Embryonic facial prominence (tissue), 1 donor: ENCODE results near the gene AUH.

Experiments
- DNase-seq: peaks from one replicate; pipeline ENCODE4 v3.0.0-alpha.2; 2016; ENCODE audit errors: extremely low spot score

AUH gene

DNA sequence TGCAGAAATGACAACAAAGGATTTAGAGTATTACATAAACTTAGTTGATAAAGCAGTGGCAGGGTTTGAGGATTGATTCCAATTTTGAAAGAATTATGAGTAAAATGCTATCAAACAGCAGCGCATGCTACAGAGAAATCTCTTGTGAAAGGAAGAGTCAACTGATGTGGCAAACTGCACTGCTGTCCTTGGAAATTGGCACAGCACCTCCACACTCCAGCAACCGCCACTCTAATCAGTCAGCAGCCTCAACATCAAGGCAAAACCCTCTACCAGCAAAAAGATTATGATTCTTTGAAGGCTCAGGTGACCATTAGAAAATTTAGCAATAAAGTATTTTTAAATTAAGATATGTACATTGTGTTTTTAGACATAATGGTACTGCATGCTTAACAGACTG, 66.4 kb downstream of the AUH start:
- no peak for DNase-seq

DNA sequence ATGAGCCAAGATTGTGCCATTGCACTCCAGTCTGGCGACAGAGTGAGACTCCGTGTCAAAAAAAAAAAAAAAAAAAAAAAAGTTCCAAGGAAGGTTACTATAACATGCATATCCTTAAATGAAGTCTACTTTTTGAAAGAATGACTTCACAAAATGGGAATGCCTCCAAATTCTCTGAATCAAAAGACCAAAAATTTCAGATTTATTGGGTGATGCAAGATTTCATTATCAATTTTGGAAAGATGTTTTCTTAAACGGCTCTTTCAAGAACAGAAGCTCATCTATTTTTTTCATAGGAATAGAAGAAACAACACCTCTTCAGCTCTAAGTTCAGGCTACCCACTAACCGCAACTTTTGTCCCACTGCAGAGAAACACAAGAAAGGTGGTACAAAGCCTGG, 69.9 kb downstream of the AUH start:
- no peak for DNase-seq

DNA sequence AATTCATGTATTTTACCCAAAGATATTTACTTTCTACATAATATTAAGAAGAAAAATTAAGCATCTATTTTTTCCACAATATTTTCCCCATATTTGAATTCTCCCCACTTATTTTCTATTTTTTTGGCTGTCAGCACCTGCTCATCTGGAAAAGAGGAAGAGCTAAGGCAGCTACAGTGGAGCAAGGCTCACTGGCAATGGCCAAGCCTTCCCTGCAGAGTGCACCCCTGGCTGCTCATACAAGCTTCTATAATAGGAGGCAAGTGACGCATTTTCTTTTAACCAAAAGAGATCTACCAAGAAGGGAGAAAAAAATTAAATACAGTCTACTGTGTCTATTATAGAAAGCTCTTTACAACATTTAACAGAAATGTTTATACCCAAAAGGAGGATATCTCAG, 72.5 kb downstream of the AUH start:
- no peak for DNase-seq

DNA sequence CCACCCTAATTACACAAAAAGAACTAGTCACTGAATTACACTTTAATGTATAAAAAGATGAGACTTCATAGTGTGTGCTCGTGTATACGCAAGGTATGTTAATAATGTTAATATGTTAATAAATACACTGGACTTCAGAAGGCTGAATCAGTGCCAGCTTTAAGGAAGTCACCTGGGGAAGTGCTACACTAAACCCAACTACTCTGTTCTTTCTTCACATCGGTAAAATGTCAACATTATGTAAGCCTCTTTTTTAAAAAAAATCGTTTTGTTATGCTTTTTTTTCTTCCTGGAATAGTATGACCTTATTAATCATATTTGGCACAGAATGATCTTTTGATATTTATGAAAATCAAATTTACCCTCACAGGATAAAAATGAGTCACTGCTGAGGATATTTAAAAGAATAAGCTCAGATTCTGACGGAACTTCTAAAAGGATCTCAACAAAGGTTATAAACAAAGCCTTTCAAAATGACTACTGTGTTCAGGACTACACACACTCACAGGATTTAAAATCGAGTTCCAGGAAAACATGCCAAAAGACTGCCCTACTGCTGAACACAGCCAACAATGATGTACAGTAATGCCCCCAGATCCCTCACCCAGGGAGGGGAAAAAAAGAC, 75.9 kb downstream of the AUH start:
- no peak for DNase-seq

DNA sequence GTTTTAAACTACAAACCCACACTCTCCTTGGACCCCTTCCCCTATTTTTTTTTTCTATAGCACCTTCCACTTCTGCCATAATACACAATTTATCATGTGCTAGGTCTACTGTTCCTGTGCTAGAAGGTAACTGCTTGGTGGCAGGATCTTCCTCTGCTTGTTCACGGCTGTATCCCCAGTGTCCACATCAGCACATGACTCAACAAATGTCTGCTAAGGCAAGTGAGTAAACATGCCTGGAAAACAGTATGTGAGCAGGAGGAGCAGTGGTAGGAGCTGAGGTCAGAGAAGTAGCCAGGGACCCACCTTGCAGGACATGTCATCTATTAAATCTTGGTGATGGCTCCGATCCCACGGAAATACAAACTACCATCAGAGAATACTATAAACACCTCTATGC, 79.4 kb downstream of the AUH start:
- DNase-seq = no peak

DNA sequence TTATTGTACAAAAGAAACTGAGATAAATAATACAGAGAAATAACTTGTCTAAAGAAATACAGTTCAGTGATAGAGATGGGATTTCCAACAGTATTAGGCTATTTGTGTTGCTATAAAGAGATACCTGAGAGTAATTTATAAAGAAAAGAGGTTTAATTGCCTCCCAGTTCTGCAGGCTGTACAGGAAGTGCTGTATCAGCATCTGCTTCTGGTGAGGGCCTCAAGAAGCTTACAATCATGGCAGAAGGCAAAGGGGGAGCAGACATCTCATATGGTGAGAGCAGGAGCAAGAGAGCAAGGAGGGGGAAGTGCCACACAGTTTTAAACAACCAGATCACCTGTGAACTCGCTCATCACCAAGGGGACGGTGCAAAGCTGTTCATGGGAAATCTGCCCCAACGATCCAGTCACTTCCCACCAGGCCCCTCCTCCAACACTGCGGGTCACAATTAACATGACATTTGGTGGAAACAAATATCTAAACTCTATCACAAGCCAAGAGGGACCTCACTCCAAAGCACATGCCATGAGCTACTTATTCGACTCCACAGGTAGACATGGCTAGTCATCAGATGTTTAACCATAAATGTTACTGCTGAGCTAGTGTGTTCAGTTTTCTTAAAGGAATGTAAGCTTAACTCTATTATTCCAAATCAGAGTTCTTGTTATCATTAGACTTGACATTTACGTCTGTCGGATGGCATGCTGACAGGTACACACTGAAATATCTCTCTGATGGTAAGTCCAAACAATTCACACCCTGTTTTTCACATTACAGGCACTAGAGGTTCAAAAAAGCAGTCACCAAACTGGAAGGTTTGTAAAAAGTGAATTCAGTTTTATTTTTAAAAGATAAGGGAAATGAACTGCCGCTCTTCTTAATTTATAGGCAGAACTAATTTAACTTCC, 82.2 kb downstream of the AUH start:
- DNase-seq = no peak

DNA sequence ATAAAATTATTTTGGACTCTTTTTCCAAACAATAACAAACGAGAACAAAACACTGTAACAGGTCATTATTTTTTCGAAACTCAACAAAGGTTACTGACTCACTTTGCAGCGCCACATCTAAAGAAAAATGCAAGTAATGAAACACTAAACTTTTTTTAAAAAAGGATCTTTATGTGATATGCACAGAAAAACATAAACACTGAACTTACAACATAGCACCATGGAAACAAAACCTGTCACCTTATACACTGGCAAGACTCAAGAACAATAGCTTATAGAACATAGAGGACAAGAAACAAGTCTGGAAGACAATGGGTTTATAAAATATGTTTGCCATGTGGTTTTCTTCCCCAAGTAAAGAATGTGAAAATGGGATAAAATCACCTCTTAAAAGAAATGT, 85.2 kb downstream of the AUH start:
- no peak for DNase-seq

DNA sequence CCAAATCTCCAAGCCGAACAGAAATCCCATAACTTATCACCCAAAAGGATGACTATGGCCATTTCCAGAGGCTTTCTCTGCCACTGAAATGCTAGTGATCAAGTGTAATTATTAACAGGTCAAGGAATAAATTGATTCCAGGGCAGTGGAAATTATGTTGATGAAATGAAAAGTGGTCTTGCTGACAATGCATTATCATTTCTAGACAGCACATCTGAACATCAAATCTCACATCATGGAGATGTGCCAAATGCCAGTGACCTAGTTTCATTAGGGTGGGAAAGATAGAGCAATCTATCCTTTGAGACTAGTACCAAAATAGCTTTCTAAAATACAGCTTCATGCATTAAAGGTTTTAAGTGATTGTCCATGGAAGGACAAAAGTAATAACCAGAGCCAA, 86.1 kb downstream of the AUH start:
- no peak for DNase-seq

DNA sequence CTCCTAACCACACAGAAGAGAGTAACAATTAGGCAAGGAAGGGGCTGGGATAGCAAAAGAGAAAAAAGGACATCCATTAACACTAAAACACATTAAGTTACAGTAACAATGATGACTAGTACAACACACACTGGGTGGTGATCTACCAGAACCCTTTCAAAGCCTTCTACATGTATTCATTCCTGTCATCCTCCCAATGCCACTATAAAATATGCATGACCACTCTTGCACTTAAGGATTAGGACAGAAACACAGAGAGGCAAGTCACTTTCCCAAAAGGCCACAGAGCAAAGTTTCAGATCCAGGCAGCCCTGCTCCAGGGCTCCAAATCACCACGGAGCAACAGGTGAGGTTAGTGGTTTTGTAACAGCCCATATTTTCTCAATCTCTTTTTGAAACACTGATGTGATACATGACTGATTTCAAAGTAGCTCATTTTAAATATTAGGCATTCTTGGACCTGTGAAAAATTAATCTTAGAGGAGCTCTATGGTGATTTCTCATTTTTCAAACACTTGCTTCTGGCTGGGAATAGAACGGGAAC, 86.7 kb downstream of the AUH start:
- no peak for DNase-seq

DNA sequence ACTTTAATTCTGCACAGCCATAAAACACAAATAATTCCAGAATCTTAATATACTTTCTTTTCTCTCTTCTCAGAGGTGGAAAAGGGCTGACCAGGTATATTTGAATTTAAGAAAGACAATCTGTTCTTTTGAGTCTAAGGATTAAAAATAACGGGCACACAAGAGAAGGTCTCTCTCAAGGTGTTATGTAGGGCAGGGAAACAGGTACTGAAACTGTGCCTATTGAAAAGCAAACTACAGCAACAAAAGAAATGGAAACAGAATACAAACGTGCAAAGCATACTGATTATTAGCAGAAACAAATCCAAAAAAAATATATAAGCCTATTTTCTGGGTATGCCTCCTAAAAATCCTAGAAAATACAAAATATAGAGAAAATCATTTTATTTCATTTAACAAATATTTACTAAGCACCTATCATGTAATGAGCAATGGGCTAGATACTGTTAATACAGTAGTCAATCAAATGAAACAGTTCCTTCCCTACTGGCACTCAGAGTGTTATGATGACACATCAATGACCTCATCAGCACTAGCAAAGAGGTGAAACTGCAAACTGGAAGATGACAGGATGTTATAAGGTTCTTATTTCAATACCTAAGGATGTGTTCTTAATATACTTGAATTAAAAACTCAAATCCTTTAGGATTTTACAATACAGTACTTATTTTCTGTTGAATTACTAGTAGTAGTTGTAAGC, 87.7 kb downstream of the AUH start:
- no peak for DNase-seq

DNA sequence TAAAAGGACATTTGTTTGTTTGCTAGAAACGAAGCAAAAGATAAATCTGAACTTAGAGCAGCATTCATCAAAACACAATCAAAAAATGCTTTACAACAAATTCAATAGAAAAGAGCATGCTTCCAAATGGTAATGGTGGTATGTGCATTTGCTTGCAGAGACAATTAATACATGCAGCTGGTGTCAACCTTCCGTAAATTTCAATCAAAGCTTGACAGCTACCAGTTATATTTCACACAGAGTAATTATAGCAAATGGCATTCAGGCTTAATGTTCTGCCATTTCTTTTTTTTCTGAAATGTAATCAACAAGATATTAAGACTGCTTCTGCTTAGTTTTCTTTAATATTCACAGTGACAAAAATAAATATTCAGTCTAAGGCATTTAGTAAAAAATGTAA, 90.6 kb downstream of the AUH start:
- no peak for DNase-seq

DNA sequence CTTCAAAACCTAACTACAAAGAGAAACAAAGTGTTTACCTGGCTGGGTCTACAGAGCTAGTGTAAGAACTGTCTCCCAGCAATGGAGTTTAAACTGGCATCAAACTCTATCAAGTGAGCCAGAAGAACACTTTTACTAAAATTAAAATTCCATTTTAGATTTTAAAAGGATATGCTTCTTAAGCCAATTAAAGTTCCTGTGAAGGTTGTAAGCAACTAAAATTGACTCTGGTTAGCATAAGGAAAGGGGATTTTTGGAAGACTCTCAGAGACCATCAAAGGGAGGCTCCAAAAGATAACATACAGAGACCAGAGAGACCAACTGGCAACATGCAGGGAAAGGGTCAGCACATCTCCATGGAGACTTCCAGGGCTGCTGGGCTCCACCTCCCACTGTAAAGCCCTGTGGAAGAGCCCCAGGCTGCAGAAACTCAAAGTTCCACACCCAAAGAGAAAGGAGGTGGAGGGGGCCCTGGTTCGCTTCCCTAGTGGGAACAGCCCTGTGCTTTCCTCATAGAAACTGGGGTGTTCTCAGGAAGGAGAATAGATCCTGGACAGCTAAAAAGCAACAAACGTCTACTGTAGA, 91.7 kb downstream of the AUH start:
- DNase-seq = no peak

DNA sequence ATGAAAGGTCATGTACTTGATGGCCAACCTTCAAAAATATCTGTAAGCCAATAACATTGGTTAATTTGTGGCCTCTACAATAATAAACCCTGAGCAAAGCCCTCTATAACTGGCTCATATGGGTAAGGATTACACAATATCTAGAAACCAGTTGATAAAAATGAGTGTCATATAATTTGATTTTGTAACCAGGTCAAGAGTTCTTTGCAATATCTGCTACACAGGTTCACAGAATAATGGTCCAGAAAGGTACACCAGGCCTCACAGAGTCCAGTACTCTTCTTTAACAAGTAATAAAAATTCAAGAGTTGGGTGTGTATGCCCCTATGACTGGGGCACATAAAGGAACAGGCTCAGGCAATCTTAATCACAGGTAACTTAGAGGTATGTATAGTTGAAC, 95.3 kb downstream of the AUH start:
- DNase-seq = no peak

DNA sequence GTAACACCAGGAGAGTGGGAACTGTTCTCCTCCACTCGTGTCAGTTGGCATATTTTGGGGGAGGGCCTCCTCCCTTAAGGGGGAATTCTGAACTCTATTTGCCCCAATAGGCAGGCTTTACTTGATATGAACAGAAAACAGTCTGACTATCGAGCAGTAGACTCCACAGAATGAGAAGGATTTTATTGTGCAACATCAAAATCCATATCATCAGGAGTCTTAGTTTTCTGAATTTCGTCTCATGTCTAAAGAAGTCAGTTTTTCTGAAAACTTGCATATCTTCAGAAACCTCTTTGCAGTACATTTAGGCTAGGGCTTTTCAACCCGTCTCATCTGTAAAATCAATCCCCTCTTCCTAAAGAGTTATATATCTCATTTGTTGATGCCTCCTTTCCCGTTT, 96.2 kb downstream of the AUH start:
- DNase-seq = no peak

DNA sequence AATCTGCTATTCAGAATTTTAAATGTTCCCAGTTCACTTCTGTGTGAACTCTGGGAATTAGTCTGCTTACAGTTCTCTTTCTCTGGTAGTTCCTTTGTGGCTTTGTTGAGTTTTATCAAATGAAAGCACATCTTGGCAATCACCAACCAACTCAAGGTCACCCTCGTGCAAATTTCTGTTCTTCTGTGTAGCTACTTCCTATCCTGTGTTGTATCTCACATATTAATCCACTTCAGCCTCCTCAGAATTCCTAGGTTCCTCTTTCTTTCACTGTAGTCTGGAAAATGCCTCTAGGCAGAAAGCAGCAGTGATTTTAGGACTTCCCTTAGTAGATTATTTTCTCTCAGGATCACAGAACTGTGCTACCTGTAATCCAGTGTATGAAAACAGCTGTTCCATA, 100.3 kb downstream of the AUH start:
- DNase-seq = no peak

DNA sequence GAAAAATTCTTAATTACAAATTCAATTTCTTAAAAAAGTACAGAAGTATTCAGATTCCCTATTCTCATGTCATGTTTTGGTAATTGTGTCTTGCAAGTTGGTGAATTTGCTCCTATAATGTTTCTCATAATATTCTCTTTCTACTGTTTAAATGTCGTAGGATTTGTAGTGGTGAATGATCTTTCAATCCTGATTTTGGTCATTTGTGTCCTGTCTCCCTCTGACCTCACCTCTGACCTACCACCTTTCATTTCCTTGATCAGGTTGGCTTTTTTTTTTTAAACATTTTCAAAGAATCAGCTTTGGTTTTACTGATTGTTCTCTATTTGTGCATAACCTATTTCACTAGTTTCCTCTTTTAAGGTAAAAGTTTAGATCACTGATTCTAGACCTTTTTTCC, 102.6 kb downstream of the AUH start:
- no peak for DNase-seq

DNA sequence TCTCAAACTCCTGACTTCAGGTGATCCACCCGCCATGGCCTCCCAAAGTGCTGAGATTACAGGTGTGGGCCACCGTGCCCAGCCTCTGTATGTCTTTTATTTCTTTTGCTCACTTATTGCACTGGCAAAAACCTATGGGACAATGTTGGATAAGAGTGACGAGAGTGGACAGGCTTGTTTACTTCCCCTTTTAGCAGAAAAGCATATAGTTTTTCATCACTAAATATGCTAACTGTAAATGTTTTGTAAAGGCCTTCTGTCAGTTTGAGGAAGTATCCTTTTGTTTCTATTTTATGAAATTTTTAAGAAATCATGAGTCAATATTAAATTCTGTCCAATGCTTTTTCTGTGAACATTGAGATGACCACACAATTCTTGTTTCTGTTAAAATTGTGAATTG, 103.3 kb downstream of the AUH start:
- DNase-seq = no peak

DNA sequence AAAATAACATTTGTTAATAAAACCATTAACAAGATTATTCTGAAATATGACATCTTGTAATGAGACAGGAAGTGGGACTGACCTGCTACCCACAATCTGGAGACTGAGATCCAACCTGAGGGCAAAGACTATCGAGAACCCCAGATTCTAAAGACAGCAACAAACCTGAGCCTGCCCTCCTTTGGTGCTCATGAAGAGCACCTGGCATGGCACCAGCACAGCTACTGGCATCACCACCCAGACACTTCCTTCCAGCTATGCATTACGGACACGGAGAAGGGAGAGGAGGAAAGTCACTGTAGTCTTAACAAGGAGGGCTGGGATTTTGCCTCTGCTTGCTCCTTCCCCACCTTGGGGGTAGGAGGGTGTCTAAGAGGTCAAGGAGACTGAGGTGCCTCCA, 105.5 kb downstream of the AUH start:
- no peak for DNase-seq

DNA sequence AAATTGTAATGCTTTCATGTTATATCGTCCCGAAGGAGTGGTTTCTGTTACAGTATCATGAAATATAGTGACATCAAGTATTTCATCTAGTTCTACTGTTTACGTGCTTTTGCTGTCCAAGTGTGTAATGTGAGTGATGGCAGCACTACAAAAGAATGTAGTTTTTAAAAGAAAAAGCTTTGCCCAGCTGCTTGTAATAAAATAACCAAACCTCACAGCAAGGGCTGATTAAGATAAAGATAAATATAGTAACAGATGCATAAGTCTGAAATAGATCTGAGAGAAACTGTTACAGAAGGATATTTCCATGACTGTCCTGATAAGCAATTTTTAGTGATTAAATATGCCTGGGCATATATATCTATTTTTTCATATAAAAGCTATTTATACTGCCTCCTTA, 106.4 kb downstream of the AUH start:
- DNase-seq = no peak

DNA sequence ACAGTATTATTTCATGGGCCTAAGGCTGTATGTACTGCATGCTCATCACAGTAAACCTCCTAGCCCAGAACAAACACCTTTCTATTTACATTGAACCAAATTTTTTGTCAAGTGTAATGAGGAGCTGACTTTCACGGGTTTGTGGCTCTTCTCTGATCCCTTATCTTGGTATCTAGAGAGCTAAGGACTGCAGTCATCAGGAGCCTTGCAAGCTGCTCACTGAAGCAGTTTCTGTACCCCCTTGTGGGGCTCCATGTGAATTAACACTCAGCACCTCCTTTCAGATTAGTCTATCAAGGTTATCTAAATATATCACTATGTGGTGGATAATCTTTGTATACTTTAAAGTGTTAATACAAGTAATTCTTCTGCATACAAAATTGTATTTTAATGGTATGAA, 108.2 kb downstream of the AUH start:
- DNase-seq = no peak

DNA sequence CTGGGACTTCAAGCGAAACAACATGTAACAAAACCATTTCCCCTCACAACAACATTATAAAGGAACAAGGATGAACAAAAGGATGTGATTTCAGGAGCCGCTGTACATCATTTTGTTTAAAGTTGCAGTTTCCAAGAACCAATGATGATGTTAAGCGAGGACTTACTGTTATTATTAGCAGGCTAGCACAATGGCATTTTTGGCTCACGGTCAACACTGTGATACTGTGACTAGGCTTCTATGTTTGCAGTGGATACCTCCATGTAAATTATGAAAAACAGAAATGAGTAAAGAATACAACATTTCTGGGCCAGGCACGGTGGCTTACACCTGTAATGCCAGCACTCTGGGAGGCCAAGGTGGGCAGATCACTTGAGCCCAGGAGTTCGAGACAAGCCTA, 113.0 kb downstream of the AUH start:
- no peak for DNase-seq

DNA sequence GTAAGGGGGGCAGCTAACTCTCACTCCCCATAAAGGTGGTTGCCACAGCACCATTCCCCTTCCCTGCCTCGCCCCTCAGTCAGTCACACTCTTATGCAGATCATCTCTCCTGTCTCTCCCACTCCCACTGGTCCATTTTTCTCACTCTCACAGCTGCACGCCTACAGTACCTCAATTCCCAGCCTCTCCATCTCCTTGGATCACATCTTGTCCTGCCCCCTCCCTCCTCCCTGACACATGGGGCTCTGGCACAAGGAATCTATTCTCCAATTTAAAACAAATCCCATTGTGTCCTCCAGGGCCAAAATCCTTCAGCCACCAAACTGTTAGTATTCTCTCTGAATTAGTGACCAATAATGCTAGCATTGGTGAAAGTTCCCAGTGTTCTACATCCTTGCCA, 114.4 kb downstream of the AUH start:
- no peak for DNase-seq
